Prostate gland (tissue), 2 donors: Measurements from ENCODE around the gene MFAP4. TPM values are rescaled to one million over a fixed set of nuclear protein-coding genes. Genes with fewer than 3 reads are reported as not detected.

Experiments
- DNase-seq: peaks from one replicate; pipeline ENCODE4 v3.0.0-alpha.2; 2019; ENCODE audit warnings: low spot score
- H3K27ac ChIP-seq, 2 donors: fragments of 200-600 bp; sonication (generic); 2 replicates each; pipeline ENCODE4 v1.5.1; 2017 to 2019
- H3K27me3 ChIP-seq: fragments of 200-600 bp; sonication (generic); replicated peaks from 2 replicates; pipeline ENCODE4 v1.5.1; 2019; ENCODE audit not compliant: insufficient read depth
- H3K36me3 ChIP-seq, 2 donors: fragments of 200-600 bp; sonication (generic); 1 replicate in 1 of 2; 2 replicates in 1 of 2; pipeline versions ENCODE4 v1.5.1 to v1.8.1; 2017 to 2019
- H3K4me1 ChIP-seq: fragments of 200-600 bp; sonication (generic); replicated peaks from 2 replicates; pipeline ENCODE4 v1.5.1; 2019
- H3K4me3 ChIP-seq, 2 donors: fragments of 200-600 bp; sonication (generic); 2 replicates each; pipeline ENCODE4 v1.5.1; 2017 to 2019
- H3K9me3 ChIP-seq: fragments of 200-600 bp; sonication (generic); 2 replicates; pipeline ENCODE4 v1.5.1; 2017
- POLR2A ChIP-seq: fragments of 450-650 bp; IDR thresholded peaks from one replicate; pipeline ENCODE4 v1.6.1; 2016; ENCODE audit warnings: antibody characterized with exemption, mild to moderate bottlenecking
- POLR2AphosphoS5 ChIP-seq: sonication (generic); formaldehyde crosslinking; IDR thresholded peaks from one replicate; pipeline ENCODE4 v1.6.1; 2017; ENCODE audit warnings: antibody characterized with exemption
- WGBS: methylation state at CpG from one replicate; pipeline ENCODE4 v1.1.5; 2018; 5-methylcytosine and 5-hydroxymethylcytosine counted together
- intact Hi-C: fragments of 100-400 bp; cut with DNase I; formaldehyde crosslinking; loops from one replicate; pipeline ENCODE4 v1.14.2; 2022
- total RNA-seq, 2 donors: library from RNA; depleted of rRNA; stranded (reverse); fragments of >200 nt; gene quantifications; one replicate each; pipeline ENCODE4 v1.1.0, GENCODE V29; 2016
- TF ChIP-seq, protein P1 (sequence below), 4 experiments: fragments of 200-600 bp in 2 of 4; fragments of 450-650 bp in 2 of 4; sonication (generic) in 2 of 4; IDR thresholded peaks; 1 replicate in 3 of 4; 2 replicates in 1 of 4; pipeline ENCODE4 v1.5.1; 2016 to 2019; ENCODE audit warnings: antibody characterized with exemption in 4 of 4, mild to moderate bottlenecking in 2 of 4, moderate library complexity in 2 of 4

Gene MFAP4
- total RNA-seq, 2 donors from 2014 or later = 56.1 to 146 TPM

GRCh38 chr17:19426631-19427030 is 39.6 kb upstream of the MFAP4 start:
- TF ChIP-seq, protein P1, sequence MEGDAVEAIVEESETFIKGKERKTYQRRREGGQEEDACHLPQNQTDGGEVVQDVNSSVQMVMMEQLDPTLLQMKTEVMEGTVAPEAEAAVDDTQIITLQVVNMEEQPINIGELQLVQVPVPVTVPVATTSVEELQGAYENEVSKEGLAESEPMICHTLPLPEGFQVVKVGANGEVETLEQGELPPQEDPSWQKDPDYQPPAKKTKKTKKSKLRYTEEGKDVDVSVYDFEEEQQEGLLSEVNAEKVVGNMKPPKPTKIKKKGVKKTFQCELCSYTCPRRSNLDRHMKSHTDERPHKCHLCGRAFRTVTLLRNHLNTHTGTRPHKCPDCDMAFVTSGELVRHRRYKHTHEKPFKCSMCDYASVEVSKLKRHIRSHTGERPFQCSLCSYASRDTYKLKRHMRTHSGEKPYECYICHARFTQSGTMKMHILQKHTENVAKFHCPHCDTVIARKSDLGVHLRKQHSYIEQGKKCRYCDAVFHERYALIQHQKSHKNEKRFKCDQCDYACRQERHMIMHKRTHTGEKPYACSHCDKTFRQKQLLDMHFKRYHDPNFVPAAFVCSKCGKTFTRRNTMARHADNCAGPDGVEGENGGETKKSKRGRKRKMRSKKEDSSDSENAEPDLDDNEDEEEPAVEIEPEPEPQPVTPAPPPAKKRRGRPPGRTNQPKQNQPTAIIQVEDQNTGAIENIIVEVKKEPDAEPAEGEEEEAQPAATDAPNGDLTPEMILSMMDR (IDR thresholded peaks at IDR 0.05) = no peak
- no peak for TF ChIP-seq POLR2A
- no peak for TF ChIP-seq POLR2AphosphoS5
- Histone ChIP-seq H3K4me3 (no peak overlapping the region), H3K36me3 (no peaks in the 10 kb centered on the region), H3K27ac (no peak overlapping the region), H3K9me3 (no peaks in the 10 kb centered on the region), H3K4me1 (no peaks in the 10 kb centered on the region), H3K27me3 (no peaks in the 10 kb centered on the region)
- intact Hi-C loops = no loop called here
- no peak for DNase-seq
- 94% methylated on average over 5 of the region's 5 CpGs for WGBS

GRCh38 chr17:19424934-19425868 is 38.2 kb upstream of the MFAP4 start:
- Histone ChIP-seq H3K4me3 (no peak overlapping the region), H3K9me3 (no peaks in the 10 kb centered on the region), H3K36me3 (no peaks in the 10 kb centered on the region), H3K27me3 (no peaks in the 10 kb centered on the region), H3K4me1 (no peaks in the 10 kb centered on the region), H3K27ac (no peak overlapping the region)
- DNase-seq = no peak
- WGBS = 27% methylated on average over 8 of the region's 8 CpGs
- TF ChIP-seq, protein P1 (IDR thresholded peaks at IDR 0.05) = no peak
- no peak for TF ChIP-seq POLR2A
- no peak for TF ChIP-seq POLR2AphosphoS5
- intact Hi-C loops = no loop called here

GRCh38 chr17:19421926-19422325 is 34.9 kb upstream of the MFAP4 start:
- intact Hi-C loops = no loop called here
- Histone ChIP-seq H3K27me3 (no peaks in the 10 kb centered on the region), H3K27ac (no peak overlapping the region), H3K4me1 (no peaks in the 10 kb centered on the region), H3K9me3 (no peaks in the 10 kb centered on the region), H3K36me3 (no peaks in the 10 kb centered on the region), H3K4me3 (no peak overlapping the region)
- DNase-seq = no peak
- 90% methylated on average over 6 of the region's 6 CpGs for WGBS
- TF ChIP-seq POLR2A = no peak

- 69% methylated on average over 4 of the region's 4 CpGs for WGBS
- intact Hi-C loops = no loop called here
- TF ChIP-seq POLR2A (no peak), POLR2AphosphoS5 (no peak)
- TF ChIP-seq, protein P1 (IDR thresholded peaks at IDR 0.05) = no peak
- Histone ChIP-seq H3K27me3 (no peaks in the 10 kb centered on the region), H3K4me1 (no peaks in the 10 kb centered on the region), H3K36me3 (no peaks in the 10 kb centered on the region), H3K27ac (no peak overlapping the region), H3K4me3 (no peak overlapping the region), H3K9me3 (no peaks in the 10 kb centered on the region)
- no peak for DNase-seq
These were observed 34.2 kb upstream of the MFAP4 start for GRCh38 chr17:19421219-19421618.

DNA sequence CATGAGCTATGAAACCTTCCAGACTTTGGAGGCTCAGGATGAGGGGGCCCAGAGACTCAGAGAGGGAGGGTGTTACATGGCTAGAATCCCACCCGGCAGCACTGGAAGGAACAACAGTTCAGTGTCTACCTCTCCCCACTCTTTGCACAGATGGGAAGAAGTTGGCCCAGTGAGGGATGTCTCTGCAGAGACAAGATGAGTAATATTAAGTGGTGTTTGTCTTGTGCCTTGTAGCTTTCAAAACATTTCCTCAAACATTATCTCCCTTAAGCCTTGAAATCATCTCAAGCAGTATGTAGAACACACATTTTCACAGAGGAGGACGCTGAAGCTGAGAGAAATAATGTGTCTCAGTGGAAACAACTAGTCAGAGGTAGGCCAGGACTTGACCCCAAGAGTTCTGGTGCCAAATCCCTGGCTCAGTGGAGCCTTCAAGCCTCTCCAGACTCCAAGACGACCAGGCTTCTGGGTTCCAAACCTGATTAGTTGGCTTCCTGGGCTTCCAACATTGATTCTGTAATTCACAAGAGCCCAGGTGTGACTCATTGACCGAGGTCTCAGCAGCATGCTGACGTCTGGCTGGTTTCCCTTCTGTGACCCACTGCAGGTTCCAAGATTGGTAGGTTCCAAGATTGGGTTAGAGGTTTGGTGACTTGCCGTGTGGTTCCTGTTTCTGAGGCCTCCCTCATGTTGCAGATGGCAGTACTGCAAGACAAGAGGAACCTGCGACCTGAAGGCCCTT is 31.4 kb upstream of the MFAP4 start:
- no peak for DNase-seq
- TF ChIP-seq, protein P1 (IDR thresholded peaks at IDR 0.05) = no peak
- no peak for TF ChIP-seq POLR2A
- Histone ChIP-seq H3K36me3 (no peaks in the 10 kb centered on the region), H3K4me1 (no peaks in the 10 kb centered on the region), H3K27me3 (no peaks in the 10 kb centered on the region), H3K4me3 (no peak overlapping the region), H3K27ac (no peak overlapping the region), H3K9me3 (no peaks in the 10 kb centered on the region)
- intact Hi-C loops = no loop called here
- WGBS = 73% methylated on average over 7 of the region's 7 CpGs
